Activated CD4-positive, alpha-beta T cell treated with anti-CD3 and anti-CD28 coated beads, Interleukin-10, Interleukin-2, amounts not matched to agents 100 ng/mL and 50 ng/mL, durations not matched to agents 16 hours and 8 hours (primary cell): ENCODE measurements around the gene LASP1NB.
"Not testable (repeated sequence)": the region's sequence is repeated elsewhere in the genome, so short reads cannot be mapped to it uniquely, and the experiment has no call there.

Experiments
- DNase-seq: peaks from one replicate; pipeline ENCODE4 v3.0.0-alpha.2; 2020

The LASP1NB gene

GRCh38 chr17:38918916-38919315 lies 6.5 kb upstream of the LASP1NB start:
- no peak for DNase-seq

DNA sequence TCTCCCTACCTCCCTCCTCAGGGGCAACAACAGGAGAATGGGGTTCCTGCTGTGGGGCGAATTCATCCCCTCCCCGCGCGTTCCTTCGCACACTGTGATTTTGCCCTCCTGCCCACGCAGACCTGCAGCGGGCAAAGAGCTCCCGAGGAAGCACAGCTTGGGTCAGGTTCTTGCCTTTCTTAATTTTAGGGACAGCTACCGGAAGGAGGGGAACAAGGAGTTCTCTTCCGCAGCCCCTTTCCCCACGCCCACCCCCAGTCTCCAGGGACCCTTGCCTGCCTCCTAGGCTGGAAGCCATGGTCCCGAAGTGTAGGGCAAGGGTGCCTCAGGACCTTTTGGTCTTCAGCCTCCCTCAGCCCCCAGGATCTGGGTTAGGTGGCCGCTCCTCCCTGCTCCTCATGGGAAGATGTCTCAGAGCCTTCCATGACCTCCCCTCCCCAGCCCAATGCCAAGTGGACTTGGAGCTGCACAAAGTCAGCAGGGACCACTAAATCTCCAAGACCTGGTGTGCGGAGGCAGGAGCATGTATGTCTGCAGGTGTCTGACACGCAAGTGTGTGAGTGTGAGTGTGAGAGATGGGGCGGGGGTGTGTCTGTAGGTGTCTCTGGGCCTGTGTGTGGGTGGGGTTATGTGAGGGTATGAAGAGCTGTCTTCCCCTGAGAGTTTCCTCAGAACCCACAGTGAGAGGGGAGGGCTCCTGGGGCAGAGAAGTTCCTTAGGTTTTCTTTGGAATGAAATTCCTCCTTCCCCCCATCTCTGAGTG lies 5.9 kb upstream of the LASP1NB start:
- no peak for DNase-seq

DNA sequence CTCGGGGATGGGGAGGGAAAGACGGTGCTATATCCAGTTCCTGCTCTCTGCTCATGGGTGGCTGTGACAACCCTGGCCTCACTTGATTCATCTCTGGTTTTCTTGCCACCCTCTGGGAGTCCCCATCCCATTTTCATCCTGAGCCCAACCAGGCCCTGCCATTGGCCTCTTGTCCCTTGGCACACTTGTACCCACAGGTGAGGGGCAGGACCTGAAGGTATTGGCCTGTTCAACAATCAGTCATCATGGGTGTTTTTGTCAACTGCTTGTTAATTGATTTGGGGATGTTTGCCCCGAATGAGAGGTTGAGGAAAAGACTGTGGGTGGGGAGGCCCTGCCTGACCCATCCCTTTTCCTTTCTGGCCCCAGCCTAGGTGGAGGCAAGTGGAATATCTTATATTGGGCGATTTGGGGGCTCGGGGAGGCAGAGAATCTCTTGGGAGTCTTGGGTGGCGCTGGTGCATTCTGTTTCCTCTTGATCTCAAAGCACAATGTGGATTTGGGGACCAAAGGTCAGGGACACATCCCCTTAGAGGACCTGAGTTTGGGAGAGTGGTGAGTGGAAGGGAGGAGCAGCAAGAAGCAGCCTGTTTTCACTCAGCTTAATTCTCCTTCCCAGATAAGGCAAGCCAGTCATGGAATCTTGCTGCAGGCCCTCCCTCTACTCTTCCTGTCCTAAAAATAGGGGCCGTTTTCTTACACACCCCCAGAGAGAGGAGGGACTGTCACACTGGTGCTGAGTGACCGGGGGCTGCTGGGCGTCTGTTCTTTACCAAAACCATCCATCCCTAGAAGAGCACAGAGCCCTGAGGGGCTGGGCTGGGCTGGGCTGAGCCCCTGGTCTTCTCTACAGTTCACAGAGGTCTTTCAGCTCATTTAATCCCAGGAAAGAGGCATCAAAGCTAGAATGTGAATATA lies 4.8 kb upstream of the LASP1NB start:
- no peak for DNase-seq

- DNase-seq: no peak
Observed at GRCh38 chr17:38921756-38922411, 3.5 kb upstream of the LASP1NB start.

GRCh38 chr17:38922538-38923297 lies 2.7 kb upstream of the LASP1NB start:
- no peak for DNase-seq

GRCh38 chr17:38926293-38927070 lies 1.1 kb downstream of the LASP1NB start:
- peak; percentile 84 for DNase-seq

DNA sequence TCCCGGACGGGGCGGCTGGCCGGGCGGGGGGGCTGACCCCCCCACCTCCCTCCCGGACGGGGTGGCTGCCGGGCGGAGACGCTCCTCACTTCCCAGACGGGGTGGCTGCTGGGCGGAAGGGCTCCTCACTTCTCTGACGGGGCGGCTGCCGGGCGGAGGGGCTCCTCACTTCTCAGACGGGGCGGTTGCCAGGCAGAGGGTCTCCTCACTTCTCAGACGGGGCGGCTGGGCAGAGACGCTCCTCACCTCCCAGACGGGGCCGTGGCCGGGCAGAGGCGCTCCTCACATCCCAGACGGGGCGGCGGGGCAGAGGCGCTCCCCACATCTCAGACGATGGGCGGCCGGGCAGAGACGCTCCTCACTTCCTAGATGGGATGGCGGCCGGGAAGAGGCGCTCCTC lies 5.4 kb downstream of the LASP1NB start:
- not testable (repeated sequence) for DNase-seq

GRCh38 chr17:38933962-38934361 lies 8.5 kb downstream of the LASP1NB start:
- DNase-seq: not testable (repeated sequence)

DNA sequence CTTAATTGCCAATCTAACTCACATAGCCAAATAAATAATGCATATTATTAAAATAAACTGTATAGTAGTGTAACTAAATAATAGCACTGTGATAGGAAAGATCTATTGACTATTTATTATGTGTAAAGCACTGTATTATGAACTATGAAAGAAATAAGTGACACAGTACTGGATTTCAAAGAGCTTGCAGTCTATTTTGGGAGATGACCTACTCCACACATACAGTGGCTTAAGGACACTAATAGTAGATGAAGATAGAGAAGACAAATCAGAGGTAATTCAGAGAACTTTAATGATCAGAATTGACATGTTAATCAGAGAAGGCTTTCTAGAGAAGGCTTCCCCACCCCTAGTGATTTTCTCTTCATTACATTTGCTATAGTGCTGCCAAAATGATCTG lies 14.6 kb downstream of the LASP1NB start:
- no peak for DNase-seq

- DNase-seq: no peak
Observed at GRCh38 chr17:38940404-38940803, 15.0 kb downstream of the LASP1NB start.

- DNase-seq: no peak
Observed at GRCh38 chr17:38942696-38943334, 17.4 kb downstream of the LASP1NB start.

DNA sequence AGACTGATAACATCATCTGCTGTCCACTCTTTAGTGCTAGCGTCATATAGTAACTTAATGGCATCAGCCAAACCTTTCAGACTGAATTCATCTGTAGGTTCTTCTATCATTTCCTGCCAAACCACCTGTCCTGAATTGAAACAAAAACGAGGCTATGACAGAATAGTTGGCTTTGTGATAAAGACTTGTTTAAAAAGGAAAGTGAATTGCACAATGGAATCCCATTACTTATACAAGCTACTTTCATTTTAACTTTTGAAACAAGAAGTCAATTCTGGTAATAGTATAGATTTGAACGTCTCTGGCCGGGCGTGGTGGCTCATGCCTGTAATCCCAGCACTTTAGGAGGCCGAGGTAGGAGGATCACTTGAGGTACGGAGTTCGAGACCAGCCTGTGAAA lies 18.2 kb downstream of the LASP1NB start:
- peak; percentile 62 for DNase-seq

GRCh38 chr17:38947189-38947588 lies 21.8 kb downstream of the LASP1NB start:
- no peak for DNase-seq

DNA sequence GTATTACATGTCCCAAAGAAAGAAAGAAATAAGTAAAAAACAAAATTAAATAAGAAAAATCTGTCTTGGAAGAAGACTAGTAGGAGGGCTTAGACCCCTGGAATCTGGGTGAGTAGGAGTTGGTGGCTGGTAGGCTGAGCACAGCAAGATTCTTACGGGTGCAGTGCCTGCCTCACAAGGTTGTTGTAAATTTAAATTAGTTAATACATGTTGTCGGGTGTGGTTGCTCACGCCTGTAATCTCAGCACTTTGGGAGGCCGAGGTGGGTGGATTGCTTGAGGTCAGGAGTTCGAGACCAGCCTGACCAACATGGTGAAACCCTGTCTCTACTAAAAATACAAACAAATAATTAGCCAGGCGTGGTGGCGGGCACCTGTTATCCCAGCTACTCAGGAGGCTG lies 28.4 kb downstream of the LASP1NB start:
- DNase-seq: not testable (repeated sequence)

DNA sequence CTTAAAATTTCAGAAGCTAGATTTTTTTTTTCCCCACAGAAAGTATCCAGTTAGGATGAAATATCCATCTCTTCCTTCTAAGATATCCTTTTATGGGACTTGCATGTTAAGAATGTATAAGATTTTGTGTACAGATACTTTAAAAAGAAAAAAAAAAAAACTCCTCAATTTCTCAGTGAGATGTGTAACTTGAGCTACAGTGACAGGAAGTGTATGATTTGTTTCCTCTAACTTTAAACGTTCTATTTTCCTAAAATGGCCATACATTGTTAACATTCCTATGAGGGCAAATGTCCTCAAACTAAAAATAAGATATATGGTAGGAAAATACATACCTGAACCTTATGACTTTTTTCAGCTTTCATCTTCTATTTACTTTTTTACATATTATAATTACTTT lies 32.9 kb downstream of the LASP1NB start:
- DNase-seq: no peak

DNA sequence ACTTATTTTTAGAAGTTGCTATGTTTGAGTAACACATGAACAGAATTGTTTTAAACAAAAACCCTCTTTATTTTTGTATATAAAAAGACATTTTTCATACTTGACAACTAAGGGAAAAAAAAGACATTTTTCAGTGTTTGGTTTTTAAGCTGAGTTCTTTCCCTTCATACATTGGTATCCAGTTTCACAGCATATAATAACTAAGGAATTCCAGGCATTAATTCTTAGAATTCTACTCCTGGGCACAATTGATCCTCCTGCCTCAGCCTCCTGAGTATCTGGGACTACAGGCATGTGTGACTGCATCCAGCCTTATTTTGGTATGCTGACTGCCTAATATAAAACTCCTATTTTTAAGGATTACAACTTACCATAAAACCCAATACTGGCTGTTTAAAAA lies 33.3 kb downstream of the LASP1NB start:
- DNase-seq: no peak

DNA sequence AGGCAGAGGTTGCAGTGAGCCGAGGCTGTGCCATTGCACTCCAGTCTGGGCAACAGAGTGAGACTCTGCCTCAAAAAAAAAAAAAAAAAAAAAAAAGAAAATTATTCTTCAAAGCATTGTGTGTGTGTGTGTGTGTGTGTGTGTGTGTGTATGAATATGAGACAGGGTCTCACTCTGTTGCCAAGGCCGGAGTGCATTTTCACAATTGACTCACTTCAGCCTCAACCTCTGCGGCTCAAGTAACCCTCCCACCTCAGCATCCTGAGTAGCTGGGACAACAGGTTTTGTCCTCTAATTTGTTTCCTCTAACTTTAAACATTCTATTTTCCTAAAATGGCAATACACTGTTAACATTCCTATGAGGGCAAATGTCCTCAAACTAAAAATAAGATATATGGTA lies 34.1 kb downstream of the LASP1NB start:
- no peak for DNase-seq

DNA sequence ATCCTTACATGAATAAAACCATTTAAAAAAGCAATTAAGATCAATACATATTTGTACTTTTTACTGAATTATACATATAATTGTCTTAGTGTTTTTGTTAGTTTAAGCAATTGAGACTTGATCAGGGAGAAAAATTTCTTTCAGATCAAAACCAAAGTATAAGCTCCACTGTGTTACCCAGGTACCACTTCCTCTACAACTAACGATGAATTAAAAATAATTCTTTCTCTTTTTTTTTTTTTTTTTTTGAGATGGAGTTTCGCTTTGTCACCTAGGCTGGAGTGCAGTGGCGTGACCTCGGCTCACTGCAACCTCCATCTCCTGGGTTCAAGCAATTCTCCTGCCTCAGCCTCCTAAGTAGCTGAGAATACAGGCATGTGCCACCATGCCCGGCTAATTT lies 35.0 kb downstream of the LASP1NB start:
- DNase-seq: no peak

DNA sequence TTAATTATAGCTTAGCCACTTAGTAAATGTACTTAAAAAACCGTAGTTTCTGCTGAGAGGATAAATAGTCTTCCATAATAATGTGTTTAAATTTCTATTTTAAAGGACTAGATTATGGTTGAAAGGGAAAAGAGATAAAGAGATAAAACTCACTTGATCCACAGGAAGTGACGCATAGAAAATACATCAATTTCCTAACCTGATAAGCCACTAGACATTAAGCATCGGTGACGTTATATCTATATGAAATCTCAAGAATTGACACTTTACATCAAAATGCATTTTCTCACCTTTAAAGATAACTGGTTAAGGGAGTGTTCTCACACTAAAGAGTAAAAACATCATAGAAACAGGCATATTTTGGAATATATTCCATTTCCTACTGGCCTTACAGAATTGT lies 36.0 kb downstream of the LASP1NB start:
- no peak for DNase-seq

- peak; percentile 83 for DNase-seq
Observed at GRCh38 chr17:38967290-38967738, 41.9 kb downstream of the LASP1NB start, which contains the start of gene FBXO47. FBXO47 (minus strand) TSS chr17:38967403; CDS start chr17:38963025, 4,378 bp downstream.

- no peak for DNase-seq
Observed at GRCh38 chr17:38969281-38969680, 43.9 kb downstream of the LASP1NB start.
